ENCODE measurements around the gene RBCK1.

The RBCK1 gene

GRCh38 chr20:420166-420620 lies 12.1 kb downstream of the RBCK1 start:
- no peak for DNase-seq

- peak in 1 of 2 experiments; percentile 12 for DNase-seq
These were observed 12.8 kb downstream of the RBCK1 start for GRCh38 chr20:420721-421574.

GRCh38 chr20:421685-422250 lies 13.7 kb downstream of the RBCK1 start:
- no peak for DNase-seq

GRCh38 chr20:426566-426965 lies 18.5 kb downstream of the RBCK1 start:
- no peak for DNase-seq

GRCh38 chr20:427401-427800 lies 19.3 kb downstream of the RBCK1 start:
- no peak for DNase-seq

- DNase-seq: no peak
These were observed 20.0 kb downstream of the RBCK1 start for GRCh38 chr20:427849-428657.

- DNase-seq: no peak
These were observed 20.6 kb downstream of the RBCK1 start for GRCh38 chr20:428658-429200.

- no peak for DNase-seq
These were observed 22.2 kb downstream of the RBCK1 start for GRCh38 chr20:430091-430999.

GRCh38 chr20:431012-431904 lies 23.2 kb downstream of the RBCK1 start:
- peak; percentile 33 to 59 for DNase-seq

GRCh38 chr20:432208-432607 lies 24.1 kb downstream of the RBCK1 start:
- DNase-seq: no peak

- DNase-seq: no peak
These were observed 24.7 kb downstream of the RBCK1 start for GRCh38 chr20:432677-433299.

- no peak for DNase-seq
These were observed 25.3 kb downstream of the RBCK1 start for GRCh38 chr20:433300-433975.

- no peak for DNase-seq
These were observed 26.1 kb downstream of the RBCK1 start for GRCh38 chr20:434221-434620.

GRCh38 chr20:434661-435419 lies 26.7 kb downstream of the RBCK1 start:
- DNase-seq: no peak

GRCh38 chr20:435558-435957 lies 27.5 kb downstream of the RBCK1 start:
- DNase-seq: no peak

GRCh38 chr20:436476-436875 lies 28.4 kb downstream of the RBCK1 start:
- no peak for DNase-seq

GRCh38 chr20:437787-438486 lies 29.8 kb downstream of the RBCK1 start:
- DNase-seq: no peak
